A673 (cell line): ENCODE measurements around the gene IKZF2. TPM values are rescaled to one million over a fixed set of nuclear protein-coding genes. Genes with fewer than 3 reads are reported as not detected.

Experiments used
- BruUV-seq: library from RNA; stranded (reverse); fragments of 400-500 nt; replicated peaks from 2 replicates; lab custom pipeline; 2021; lab: Mats Ljungman, UMichigan
- CTCF ChIA-PET: fragments of 300-600 bp; sonication (Branson Sonifier 250); formaldehyde crosslinking; loops from one replicate; lab custom pipeline; 2022; ENCODE audit warnings: antibody characterized with exemption; lab: Charles Lee
- POLR2A ChIA-PET: fragments of 300-600 bp; sonication (Branson Sonifier 250); formaldehyde crosslinking; loops from one replicate; lab custom pipeline; 2022; ENCODE audit warnings: antibody characterized with exemption; ENCODE audit not compliant: low non-redundant PET; lab: Charles Lee
- DNase-seq: peaks from one replicate; pipeline ENCODE4 v3.0.0-alpha.2; 2015; ENCODE audit warnings: low spot score
- H3K27ac ChIP-seq: fragments of 200-600 bp; sonication (generic); 2 replicates; pipeline ENCODE4 v1.5.1; 2016; ENCODE audit warnings: mixed run types, low read depth, mild to moderate bottlenecking, mixed read lengths, antibody characterized with exemption, low read length; ENCODE audit not compliant: poor library complexity, severe bottlenecking
- H3K27me3 ChIP-seq: fragments of 200-600 bp; sonication (generic); replicated peaks from 2 replicates; pipeline ENCODE4 v1.6.1; 2017; ENCODE audit warnings: mixed run types, low read depth, mild to moderate bottlenecking, mixed read lengths, antibody characterized with exemption, low read length; ENCODE audit not compliant: insufficient read depth, poor library complexity
- H3K36me3 ChIP-seq: fragments of 200-600 bp; sonication (generic); 2 replicates; pipeline ENCODE4 v1.6.1; 2016; ENCODE audit warnings: mixed run types, mild to moderate bottlenecking, mixed read lengths, antibody characterized with exemption, low read length; ENCODE audit not compliant: insufficient read depth, poor library complexity, severe bottlenecking
- H3K4me1 ChIP-seq: fragments of 200-600 bp; sonication (generic); 2 replicates; pipeline ENCODE4 v1.6.1; 2017; ENCODE audit warnings: mixed run types, mild to moderate bottlenecking, mixed read lengths, antibody characterized with exemption, low read length; ENCODE audit not compliant: insufficient read depth, poor library complexity, severe bottlenecking
- H3K4me3 ChIP-seq: fragments of 200-600 bp; sonication (generic); 2 replicates; pipeline ENCODE4 v1.5.1; 2016; ENCODE audit warnings: low read depth, mixed run types, mild to moderate bottlenecking, mixed read lengths, low read length; ENCODE audit not compliant: poor library complexity, severe bottlenecking
- H3K9me3 ChIP-seq: fragments of 200-600 bp; sonication (generic); 2 replicates; pipeline ENCODE4 v1.6.1; 2016; ENCODE audit warnings: mixed run types, low read depth, mild to moderate bottlenecking, mixed read lengths, antibody characterized with exemption, low read length; ENCODE audit not compliant: poor library complexity, severe bottlenecking
- EZH2 ChIP-seq: fragments of 200-600 bp; sonication (generic); IDR thresholded peaks from 2 replicates; pipeline ENCODE4 v1.6.1; 2017; ENCODE audit warnings: borderline replicate concordance, low read depth, mild to moderate bottlenecking, mixed read lengths, antibody characterized with exemption, low read length; ENCODE audit not compliant: poor library complexity, severe bottlenecking
- intact Hi-C: fragments of 100-400 bp; cut with micrococcal nuclease; formaldehyde crosslinking; loops from one replicate; pipeline ENCODE4 v1.10.0; 2022; ENCODE audit not compliant: unreplicated experiment
- total RNA-seq: library from RNA; stranded (reverse); gene quantifications from 2 replicates; pipeline ENCODE4 v1.2.3, GENCODE V29; 2021
- TF ChIP-seq, protein P1 (sequence below): fragments of 300-800, 200-600 bp; sonication (generic); conservative IDR thresholded peaks from 2 replicates; pipeline ENCODE4 v1.5.1; 2017; ENCODE audit warnings: low read depth, mild to moderate bottlenecking, antibody characterized with exemption, low read length, moderate library complexity, mixed read lengths

IKZF2 gene
- total RNA-seq, 1 experiment from 2014 or later, result 68.6 TPM

DNA sequence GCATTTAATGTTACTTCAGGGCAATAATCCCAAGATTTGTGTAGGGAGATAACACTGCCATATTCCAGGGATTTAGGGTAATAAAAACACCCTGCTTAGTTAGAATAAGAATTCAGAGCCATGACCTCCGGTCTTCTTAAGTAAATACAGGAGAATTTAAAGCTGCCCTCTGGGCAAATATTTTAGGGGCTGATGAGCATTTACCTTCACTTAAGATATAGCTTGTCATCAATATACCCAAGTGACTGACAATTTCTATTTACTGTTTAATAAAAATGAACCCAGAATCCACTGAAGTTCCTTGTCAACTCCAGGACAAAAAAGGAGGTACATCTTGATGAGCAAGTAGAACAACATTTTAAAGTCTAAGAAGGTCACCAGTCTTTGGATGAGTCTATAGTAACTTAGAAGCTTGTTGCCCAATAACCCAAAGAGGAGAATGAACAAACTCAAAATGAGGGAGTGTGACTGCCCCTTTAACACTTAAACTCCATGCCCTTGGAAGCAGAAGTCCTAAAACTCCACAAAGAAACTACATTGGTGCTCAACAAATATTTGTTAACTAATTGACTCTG, 24.3 kb upstream of the IKZF2 start:
- BruUV-seq, result no TSS peak
- Histone ChIP-seq H3K4me1 (no peaks in the 10 kb centered on the region), H3K27me3 (no peaks in the 10 kb centered on the region), H3K36me3 (no peaks in the 10 kb centered on the region), H3K9me3 (no peaks in the 10 kb centered on the region), H3K27ac (no peak overlapping the region), H3K4me3 (no peak overlapping the region)
- ChIA-PET CTCF (no interaction called here), POLR2A (no interaction called here)
- no peak for DNase-seq
- intact Hi-C loops, result no loop called here
- TF ChIP-seq, protein P1, sequence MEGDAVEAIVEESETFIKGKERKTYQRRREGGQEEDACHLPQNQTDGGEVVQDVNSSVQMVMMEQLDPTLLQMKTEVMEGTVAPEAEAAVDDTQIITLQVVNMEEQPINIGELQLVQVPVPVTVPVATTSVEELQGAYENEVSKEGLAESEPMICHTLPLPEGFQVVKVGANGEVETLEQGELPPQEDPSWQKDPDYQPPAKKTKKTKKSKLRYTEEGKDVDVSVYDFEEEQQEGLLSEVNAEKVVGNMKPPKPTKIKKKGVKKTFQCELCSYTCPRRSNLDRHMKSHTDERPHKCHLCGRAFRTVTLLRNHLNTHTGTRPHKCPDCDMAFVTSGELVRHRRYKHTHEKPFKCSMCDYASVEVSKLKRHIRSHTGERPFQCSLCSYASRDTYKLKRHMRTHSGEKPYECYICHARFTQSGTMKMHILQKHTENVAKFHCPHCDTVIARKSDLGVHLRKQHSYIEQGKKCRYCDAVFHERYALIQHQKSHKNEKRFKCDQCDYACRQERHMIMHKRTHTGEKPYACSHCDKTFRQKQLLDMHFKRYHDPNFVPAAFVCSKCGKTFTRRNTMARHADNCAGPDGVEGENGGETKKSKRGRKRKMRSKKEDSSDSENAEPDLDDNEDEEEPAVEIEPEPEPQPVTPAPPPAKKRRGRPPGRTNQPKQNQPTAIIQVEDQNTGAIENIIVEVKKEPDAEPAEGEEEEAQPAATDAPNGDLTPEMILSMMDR, result no peak
- no peak for TF ChIP-seq EZH2

DNA sequence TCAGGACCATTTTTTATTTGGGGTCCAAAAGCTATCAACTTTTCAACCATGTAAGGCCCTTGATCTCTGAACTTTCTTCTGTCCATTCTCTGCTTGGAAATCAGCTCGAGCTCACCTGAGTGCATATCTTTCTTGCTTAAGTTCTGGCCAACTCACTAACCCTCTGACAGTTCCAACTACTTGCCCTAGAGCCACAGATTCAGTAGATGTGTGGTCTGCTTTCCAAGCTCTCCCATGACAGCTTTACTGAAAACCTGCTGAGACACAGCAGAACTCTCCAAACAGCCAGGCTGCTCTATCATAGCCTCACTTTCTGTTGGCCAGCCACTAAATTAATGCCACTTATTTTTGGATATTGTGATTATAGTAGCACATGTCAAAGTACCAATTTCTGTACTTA, 21.2 kb upstream of the IKZF2 start:
- Histone ChIP-seq H3K27ac (no peak overlapping the region), H3K36me3 (no peaks in the 10 kb centered on the region), H3K27me3 (no peaks in the 10 kb centered on the region), H3K4me3 (no peak overlapping the region), H3K4me1 (no peaks in the 10 kb centered on the region), H3K9me3 (no peaks in the 10 kb centered on the region)
- POLR2A ChIA-PET, result no interaction called here
- CTCF ChIA-PET, result no interaction called here
- BruUV-seq, result no TSS peak
- DNase-seq, result no peak
- TF ChIP-seq, protein P1, result no peak
- TF ChIP-seq EZH2, result no peak
- intact Hi-C loops, result no loop called here

DNA sequence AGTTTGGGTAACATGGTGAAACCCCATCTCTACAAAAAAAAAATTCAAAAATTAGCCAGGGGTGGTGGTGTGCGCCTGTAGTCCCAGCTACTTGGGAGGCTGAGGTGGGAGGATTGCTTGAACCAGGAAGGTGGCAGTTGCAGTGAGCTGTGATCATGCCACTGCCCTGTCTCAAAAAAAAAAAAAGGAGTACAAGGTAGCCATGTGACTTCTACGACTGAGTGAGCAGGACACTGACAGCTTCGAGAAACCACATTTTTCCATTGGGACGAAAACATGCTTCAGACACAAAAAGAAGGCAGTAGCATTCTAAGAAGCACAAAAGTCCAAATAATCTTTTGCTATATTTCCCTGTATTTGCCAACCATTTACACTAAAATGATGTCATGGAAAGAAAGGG, 19.7 kb upstream of the IKZF2 start:
- no peaks in the 10 kb centered on the region for H3K9me3 ChIP-seq
- TF ChIP-seq EZH2, result no peak
- TF ChIP-seq, protein P1, result no peak
- no peaks in the 10 kb centered on the region for H3K36me3 ChIP-seq
- H3K4me3 ChIP-seq, result no peak overlapping the region
- H3K27ac ChIP-seq, result no peak overlapping the region
- intact Hi-C loops, result no loop called here
- CTCF ChIA-PET, result no interaction called here
- no peak for DNase-seq
- POLR2A ChIA-PET, result no interaction called here
- no peaks in the 10 kb centered on the region for H3K4me1 ChIP-seq
- BruUV-seq, result no TSS peak
- no peaks in the 10 kb centered on the region for H3K27me3 ChIP-seq
